ENCODE data around the gene ANGPTL4. TPM values are rescaled to one million over a fixed set of nuclear protein-coding genes. Genes with fewer than 3 reads are reported as not detected.

Gene ANGPTL4
- total RNA-seq, 1 donor from 2014 or later = 22.4 TPM

GRCh38 chr19:8386990-8387389 is 23.0 kb downstream of the ANGPTL4 start:
- no peak for DNase-seq (ENCODE audit: low read depth)
- H3K36me3 ChIP-seq (ENCODE audit: control insufficient read depth, insufficient read depth, low read length) = no peaks in the 10 kb centered on the region
- no peaks in the 10 kb centered on the region for H3K27me3 ChIP-seq (ENCODE audit: control insufficient read depth, insufficient read depth, low read length)
- no peak overlapping the region for H3K4me3 ChIP-seq (ENCODE audit: low read depth, low read length)
- TF ChIP-seq, protein P1, sequence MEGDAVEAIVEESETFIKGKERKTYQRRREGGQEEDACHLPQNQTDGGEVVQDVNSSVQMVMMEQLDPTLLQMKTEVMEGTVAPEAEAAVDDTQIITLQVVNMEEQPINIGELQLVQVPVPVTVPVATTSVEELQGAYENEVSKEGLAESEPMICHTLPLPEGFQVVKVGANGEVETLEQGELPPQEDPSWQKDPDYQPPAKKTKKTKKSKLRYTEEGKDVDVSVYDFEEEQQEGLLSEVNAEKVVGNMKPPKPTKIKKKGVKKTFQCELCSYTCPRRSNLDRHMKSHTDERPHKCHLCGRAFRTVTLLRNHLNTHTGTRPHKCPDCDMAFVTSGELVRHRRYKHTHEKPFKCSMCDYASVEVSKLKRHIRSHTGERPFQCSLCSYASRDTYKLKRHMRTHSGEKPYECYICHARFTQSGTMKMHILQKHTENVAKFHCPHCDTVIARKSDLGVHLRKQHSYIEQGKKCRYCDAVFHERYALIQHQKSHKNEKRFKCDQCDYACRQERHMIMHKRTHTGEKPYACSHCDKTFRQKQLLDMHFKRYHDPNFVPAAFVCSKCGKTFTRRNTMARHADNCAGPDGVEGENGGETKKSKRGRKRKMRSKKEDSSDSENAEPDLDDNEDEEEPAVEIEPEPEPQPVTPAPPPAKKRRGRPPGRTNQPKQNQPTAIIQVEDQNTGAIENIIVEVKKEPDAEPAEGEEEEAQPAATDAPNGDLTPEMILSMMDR (IDR thresholded peaks at IDR 0.05; ENCODE audit: insufficient read depth, low read length, poor library complexity, severe bottlenecking) = no peak

DNA sequence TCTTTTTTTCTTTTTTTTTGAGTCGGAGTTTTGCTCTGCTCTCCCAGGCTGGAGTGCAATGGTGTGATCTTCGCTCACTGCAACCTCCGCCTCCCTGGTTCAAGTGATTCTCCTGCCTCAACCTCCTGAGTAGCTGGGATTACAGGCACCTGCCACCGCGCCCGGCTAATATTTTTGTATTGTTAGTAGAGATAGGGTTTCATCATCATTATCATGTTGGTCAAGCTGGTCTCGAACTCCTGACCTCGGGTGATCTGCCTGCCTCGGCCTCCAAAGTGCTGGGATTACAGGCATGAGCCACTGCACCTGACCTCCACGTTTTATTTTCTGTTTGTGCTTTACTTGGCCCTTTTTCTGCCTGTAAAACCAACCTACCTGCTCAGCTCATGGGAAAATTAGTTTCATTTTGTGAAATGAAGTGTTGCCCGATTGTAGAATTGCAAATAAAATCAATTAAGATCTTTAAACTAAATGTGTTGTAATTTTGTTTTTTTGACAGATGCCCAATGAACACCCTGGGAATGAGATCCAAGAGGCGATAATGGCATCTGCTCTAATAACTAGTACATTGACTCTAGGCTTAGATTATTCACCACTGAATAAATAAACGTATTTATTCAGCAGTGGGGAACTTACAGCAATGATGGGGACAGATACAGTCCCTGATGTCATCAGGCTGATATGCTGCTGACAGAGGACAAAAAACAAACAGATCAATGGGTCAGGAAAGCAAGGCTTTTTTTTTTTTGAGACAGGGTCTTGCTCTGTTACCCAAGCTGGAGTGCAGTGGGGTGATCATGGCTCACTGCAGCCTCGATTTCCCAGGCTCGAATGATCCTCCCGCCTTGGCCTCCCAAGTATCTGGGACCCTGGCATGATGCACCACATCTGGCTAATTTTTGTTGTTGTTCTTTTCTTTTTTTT is 24.0 kb downstream of the ANGPTL4 start:
- no peak for DNase-seq (ENCODE audit: low read depth)
- H3K4me3 ChIP-seq (ENCODE audit: low read depth, low read length) = no peak overlapping the region
- no peaks in the 10 kb centered on the region for H3K36me3 ChIP-seq (ENCODE audit: control insufficient read depth, insufficient read depth, low read length)
- TF ChIP-seq, protein P1 (IDR thresholded peaks at IDR 0.05; ENCODE audit: insufficient read depth, low read length, poor library complexity, severe bottlenecking) = no peak
- H3K27me3 ChIP-seq (ENCODE audit: control insufficient read depth, insufficient read depth, low read length) = no peaks in the 10 kb centered on the region

- TF ChIP-seq, protein P1 (IDR thresholded peaks at IDR 0.05; ENCODE audit: insufficient read depth, low read length, poor library complexity, severe bottlenecking) = no peak
- Histone ChIP-seq H3K36me3 (ENCODE audit: control insufficient read depth, insufficient read depth, low read length) (no peaks in the 10 kb centered on the region), H3K4me3 (ENCODE audit: low read depth, low read length) (no peak overlapping the region), H3K27me3 (ENCODE audit: control insufficient read depth, insufficient read depth, low read length) (no peaks in the 10 kb centered on the region)
- DNase-seq (ENCODE audit: low read depth) = no peak
Observed at GRCh38 chr19:8388612-8388958, 24.6 kb downstream of the ANGPTL4 start.

- Histone ChIP-seq H3K36me3 (ENCODE audit: control insufficient read depth, insufficient read depth, low read length) (no peaks in the 10 kb centered on the region), H3K27me3 (ENCODE audit: control insufficient read depth, insufficient read depth, low read length) (no peaks in the 10 kb centered on the region), H3K4me3 (ENCODE audit: low read depth, low read length) (peak within 1 kb of the TSS; percentile 90)
- DNase-seq (ENCODE audit: low read depth) = peak; percentile 99
- TF ChIP-seq, protein P1 (IDR thresholded peaks at IDR 0.05; ENCODE audit: insufficient read depth, low read length, poor library complexity, severe bottlenecking) = no peak
Observed at GRCh38 chr19:8389891-8390616, 26.1 kb downstream of the ANGPTL4 start, which contains the start of gene RAB11B. TSS of gene RAB11B (plus strand) at chr19:8390360. CDS start at chr19:8390417, 57 bp downstream.

DNA sequence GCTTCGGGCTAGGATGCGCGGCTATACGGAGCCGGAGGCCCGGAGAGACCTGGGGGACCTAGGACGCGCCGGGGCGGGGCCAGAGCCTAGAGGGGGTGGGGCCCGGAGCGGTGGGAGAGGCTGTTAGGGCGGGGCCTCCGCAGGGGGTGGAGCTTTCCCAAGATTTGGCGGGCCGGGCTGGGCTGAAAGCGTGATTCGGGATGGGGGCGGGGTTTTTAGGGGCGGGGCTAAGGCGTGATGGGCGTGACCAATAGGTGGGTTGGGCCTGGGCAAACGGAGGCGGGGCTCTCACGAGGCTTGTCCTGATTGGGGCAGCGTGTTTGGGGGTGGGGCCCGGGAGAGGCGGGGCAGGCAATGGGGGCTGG is 26.6 kb downstream of the ANGPTL4 start:
- peak; percentile 39 for DNase-seq (ENCODE audit: low read depth)
- peak overlapping the region; percentile 90 for H3K4me3 ChIP-seq (ENCODE audit: low read depth, low read length)
- H3K27me3 ChIP-seq (ENCODE audit: control insufficient read depth, insufficient read depth, low read length) = no peaks in the 10 kb centered on the region
- no peaks in the 10 kb centered on the region for H3K36me3 ChIP-seq (ENCODE audit: control insufficient read depth, insufficient read depth, low read length)
- TF ChIP-seq, protein P1 (IDR thresholded peaks at IDR 0.05; ENCODE audit: insufficient read depth, low read length, poor library complexity, severe bottlenecking) = no peak
